D721Med (cell line): Measurements from ENCODE around the gene PIMREG.

Experiments used
- DNase-seq: peaks from one replicate; pipeline ENCODE4 v3.0.0; 2011; ENCODE audit warnings: low spot score; ENCODE audit not compliant: insufficient read length
- FAIRE-seq: peaks from 2 replicates; lab custom pipeline; 2011; peaks lifted over from hg19 to GRCh38; lab: Jason Lieb, UNC
- TF ChIP-seq, protein P1 (sequence below): IDR thresholded peaks from 2 replicates; pipeline ENCODE4 v1.5.1; 2012; ENCODE audit warnings: mild to moderate bottlenecking, control low read depth; ENCODE audit not compliant: insufficient read depth; ENCODE audit errors: missing control alignments

The PIMREG gene

GRCh38 chr17:6470146-6470718 is 26.0 kb downstream of the PIMREG start:
- FAIRE-seq (no peak), DNase-seq (no peak)
- TF ChIP-seq, protein P1, sequence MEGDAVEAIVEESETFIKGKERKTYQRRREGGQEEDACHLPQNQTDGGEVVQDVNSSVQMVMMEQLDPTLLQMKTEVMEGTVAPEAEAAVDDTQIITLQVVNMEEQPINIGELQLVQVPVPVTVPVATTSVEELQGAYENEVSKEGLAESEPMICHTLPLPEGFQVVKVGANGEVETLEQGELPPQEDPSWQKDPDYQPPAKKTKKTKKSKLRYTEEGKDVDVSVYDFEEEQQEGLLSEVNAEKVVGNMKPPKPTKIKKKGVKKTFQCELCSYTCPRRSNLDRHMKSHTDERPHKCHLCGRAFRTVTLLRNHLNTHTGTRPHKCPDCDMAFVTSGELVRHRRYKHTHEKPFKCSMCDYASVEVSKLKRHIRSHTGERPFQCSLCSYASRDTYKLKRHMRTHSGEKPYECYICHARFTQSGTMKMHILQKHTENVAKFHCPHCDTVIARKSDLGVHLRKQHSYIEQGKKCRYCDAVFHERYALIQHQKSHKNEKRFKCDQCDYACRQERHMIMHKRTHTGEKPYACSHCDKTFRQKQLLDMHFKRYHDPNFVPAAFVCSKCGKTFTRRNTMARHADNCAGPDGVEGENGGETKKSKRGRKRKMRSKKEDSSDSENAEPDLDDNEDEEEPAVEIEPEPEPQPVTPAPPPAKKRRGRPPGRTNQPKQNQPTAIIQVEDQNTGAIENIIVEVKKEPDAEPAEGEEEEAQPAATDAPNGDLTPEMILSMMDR = no peak

GRCh38 chr17:6470751-6471521 is 26.7 kb downstream of the PIMREG start:
- DNase-seq (no peak), FAIRE-seq (no peak)
- TF ChIP-seq, protein P1 = no peak

GRCh38 chr17:6471531-6472465 is 27.5 kb downstream of the PIMREG start:
- TF ChIP-seq, protein P1 = no peak
- FAIRE-seq = no peak
- DNase-seq = no peak

GRCh38 chr17:6472517-6472916 is 28.3 kb downstream of the PIMREG start:
- FAIRE-seq = no peak
- TF ChIP-seq, protein P1 = no peak
- no peak for DNase-seq

DNA sequence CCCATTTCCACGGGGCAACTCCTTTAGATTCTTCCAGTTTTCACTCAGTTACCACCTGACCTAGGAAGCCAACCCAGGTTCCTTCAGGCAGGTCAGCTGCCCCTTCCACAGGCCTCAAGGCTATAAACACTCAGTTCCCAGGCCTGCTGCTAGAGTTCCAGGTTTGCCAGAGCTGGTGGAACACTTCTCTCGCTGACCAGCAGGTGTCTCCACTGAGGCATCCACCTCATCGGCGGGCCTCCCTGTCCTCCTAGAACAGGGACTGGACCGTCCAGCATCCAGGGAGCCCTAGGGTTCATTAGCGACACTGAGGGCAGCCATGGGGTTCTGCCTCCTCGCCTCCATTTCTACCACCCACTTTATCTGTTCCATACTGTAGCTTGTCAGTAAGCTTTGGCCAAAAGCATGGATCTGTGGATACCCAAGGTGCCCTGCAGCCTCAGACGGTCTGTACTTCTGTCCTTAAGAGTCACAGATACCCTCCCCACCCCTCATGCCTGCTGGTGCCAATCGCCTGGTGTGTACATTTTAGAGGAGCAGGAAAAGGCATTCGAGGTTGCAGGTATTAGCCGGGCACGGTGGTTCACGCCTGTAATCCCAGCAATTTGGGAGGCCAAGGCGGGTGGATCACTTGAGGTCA is 29.0 kb downstream of the PIMREG start:
- DNase-seq (peak; percentile 98), FAIRE-seq (no peak)
- TF ChIP-seq, protein P1 = peak; percentile 53

GRCh38 chr17:6474376-6474775 is 30.1 kb downstream of the PIMREG start:
- TF ChIP-seq, protein P1 = no peak
- DNase-seq (no peak), FAIRE-seq (no peak)
